GM21717 (cell line): ENCODE data around the gene CATSPER3.

Experiments used
- ATAC-seq: cut with Tn5 transposase; IDR thresholded peaks from one replicate; pipeline ENCODE4 v1.9.1; 2021; ENCODE audit warnings: mild to moderate bottlenecking, moderate library complexity; ENCODE audit not compliant: unreplicated experiment

CATSPER3 gene

GRCh38 chr5:135059000-135059923 is 91.6 kb downstream of the CATSPER3 start:
- no peak for ATAC-seq

GRCh38 chr5:135060021-135060420 is 92.3 kb downstream of the CATSPER3 start:
- ATAC-seq: no peak

DNA sequence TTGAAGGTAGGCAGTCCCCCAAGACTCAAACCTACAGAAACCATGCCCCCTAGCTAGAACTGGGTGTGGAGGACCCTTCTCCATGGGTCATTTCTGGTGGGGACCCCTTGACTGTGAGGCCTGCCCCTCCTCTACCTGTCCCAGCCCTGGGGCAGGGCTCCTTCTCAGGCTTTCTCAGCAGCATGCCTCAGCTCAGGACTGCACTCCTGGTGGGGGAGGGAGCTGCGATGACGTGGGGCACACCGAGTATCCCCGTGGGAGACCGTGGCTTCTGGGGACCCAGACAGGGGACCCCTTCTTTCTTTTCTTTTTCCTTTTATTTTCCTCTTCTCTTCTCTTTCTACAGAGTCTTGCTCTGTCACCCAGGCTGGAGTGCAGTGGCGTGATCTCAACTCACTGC is 93.3 kb downstream of the CATSPER3 start:
- ATAC-seq: no peak
